Measurements from ENCODE around the gene KCNQ1.

The KCNQ1 gene

DNA sequence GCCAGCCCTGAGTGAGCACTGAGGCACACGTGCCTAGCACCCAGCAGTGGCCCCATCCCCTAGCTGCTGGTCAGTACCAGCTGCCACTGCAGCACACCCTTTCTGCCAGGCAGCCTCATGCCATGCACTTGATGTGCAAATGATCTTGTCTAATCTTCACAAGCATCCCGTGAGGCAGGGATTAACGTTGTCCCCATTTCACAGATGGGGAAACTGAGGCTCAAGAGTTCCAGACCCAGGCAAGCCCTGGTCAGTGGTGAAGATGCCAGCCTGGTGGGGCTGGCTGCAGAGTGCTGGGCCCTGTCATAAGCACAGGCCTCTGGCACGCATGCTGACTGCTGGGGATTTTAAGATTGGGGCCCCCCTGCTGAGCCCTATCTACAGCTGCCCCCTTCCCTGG is 449.1 kb downstream of the KCNQ1 start:
- no peak for DNase-seq

GRCh38 chr11:2896047-2896446 is 451.2 kb downstream of the KCNQ1 start:
- no peak for DNase-seq

- DNase-seq, result no peak
Measured at GRCh38 chr11:2897048-2897447, 452.2 kb downstream of the KCNQ1 start.

- DNase-seq, result peak; percentile 87
Measured at GRCh38 chr11:2898366-2899079, 453.7 kb downstream of the KCNQ1 start.

Data from fibroblast of skin of abdomen (primary cell).